Tibial nerve (tissue), 3 donors: ENCODE measurements around the gene MYO9B.

Experiments used
- POLR2A ChIP-seq, 2 donors: fragments of 450-650 bp; IDR thresholded peaks; one replicate each; pipeline ENCODE4 v1.6.1; 2017; ENCODE audit warnings: antibody characterized with exemption in 2 of 2, mild to moderate bottlenecking in 2 of 2, moderate library complexity in 2 of 2
- TF ChIP-seq, protein P1 (sequence below), 5 experiments: fragments of 200-600 bp in 3 of 5; fragments of 450-650 bp in 2 of 5; sonication (generic) in 3 of 5; IDR thresholded peaks; one replicate each; pipeline ENCODE4 v1.5.1; 2016 to 2019; ENCODE audit warnings: antibody characterized with exemption in 5 of 5, mild to moderate bottlenecking in 3 of 5, moderate library complexity in 2 of 5

GRCh38 chr19:17200408-17201079 lies 125.0 kb downstream of the MYO9B start:
- TF ChIP-seq, protein P1, sequence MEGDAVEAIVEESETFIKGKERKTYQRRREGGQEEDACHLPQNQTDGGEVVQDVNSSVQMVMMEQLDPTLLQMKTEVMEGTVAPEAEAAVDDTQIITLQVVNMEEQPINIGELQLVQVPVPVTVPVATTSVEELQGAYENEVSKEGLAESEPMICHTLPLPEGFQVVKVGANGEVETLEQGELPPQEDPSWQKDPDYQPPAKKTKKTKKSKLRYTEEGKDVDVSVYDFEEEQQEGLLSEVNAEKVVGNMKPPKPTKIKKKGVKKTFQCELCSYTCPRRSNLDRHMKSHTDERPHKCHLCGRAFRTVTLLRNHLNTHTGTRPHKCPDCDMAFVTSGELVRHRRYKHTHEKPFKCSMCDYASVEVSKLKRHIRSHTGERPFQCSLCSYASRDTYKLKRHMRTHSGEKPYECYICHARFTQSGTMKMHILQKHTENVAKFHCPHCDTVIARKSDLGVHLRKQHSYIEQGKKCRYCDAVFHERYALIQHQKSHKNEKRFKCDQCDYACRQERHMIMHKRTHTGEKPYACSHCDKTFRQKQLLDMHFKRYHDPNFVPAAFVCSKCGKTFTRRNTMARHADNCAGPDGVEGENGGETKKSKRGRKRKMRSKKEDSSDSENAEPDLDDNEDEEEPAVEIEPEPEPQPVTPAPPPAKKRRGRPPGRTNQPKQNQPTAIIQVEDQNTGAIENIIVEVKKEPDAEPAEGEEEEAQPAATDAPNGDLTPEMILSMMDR (IDR thresholded peaks at IDR 0.05): no peak
- TF ChIP-seq POLR2A (IDR thresholded peaks at IDR 0.05): no peak
